Measurements from ENCODE around the gene UVRAG.
A peak's percentile ranks its signal among the peaks of the same experiment; 100 is the strongest.

UVRAG gene

GRCh38 chr11:75768112-75768908 is 46.7 kb upstream of the UVRAG start, which contains the start of gene DGAT2:
Gene DGAT2, plus strand, starts transcription at chr11:75768778. Its CDS starts 214 bp downstream, at chr11:75768992.
- no peak for TF ChIP-seq NFIC (IDR thresholded peaks at IDR 0.05)
- TF ChIP-seq TEAD4 (IDR thresholded peaks at IDR 0.05) = 0 out of 2 replicates have a peak, but pooled peaks have one; percentile 19
- no peak for TF ChIP-seq EGR1 (IDR thresholded peaks at IDR 0.05)
- TF ChIP-seq TAF1 (IDR thresholded peaks at IDR 0.05; ENCODE audit: low read depth) = no peak; the same call in 1 of the 2 replicates
- TF ChIP-seq ZBTB7A (IDR thresholded peaks at IDR 0.05; ENCODE audit: low read depth) = peak; percentile 31
- TF ChIP-seq USF1 (IDR thresholded peaks at IDR 0.05) = peak; percentile 60
- peak; percentile 100 for TF ChIP-seq MAX (IDR thresholded peaks at IDR 0.05)
- TF ChIP-seq TCF12 (IDR thresholded peaks at IDR 0.05; ENCODE audit: low read depth) = peak; percentile 62; the same call in 1 of the 2 replicates
- no peak for TF ChIP-seq CEBPB (IDR thresholded peaks at IDR 0.05)
- TF ChIP-seq EP300 (IDR thresholded peaks at IDR 0.05; ENCODE audit: borderline replicate concordance) = peak; percentile 59; the same call in 1 of the 2 replicates
- TF ChIP-seq REST (IDR thresholded peaks at IDR 0.05; ENCODE audit: low read depth) = no peak
- TF ChIP-seq CREB1 (IDR thresholded peaks at IDR 0.05; ENCODE audit: low read depth) = no peak

- TF ChIP-seq ZBTB7A (IDR thresholded peaks at IDR 0.05; ENCODE audit: low read depth) = no peak
- TF ChIP-seq RAD21 (IDR thresholded peaks at IDR 0.05; ENCODE audit: low read depth) = no peak
- no peak for TF ChIP-seq YY1 (IDR thresholded peaks at IDR 0.05; ENCODE audit: low read depth)
- TF ChIP-seq FOXM1 (IDR thresholded peaks at IDR 0.05; ENCODE audit: borderline replicate concordance, low read depth) = no peak
- no peak for TF ChIP-seq EGR1 (IDR thresholded peaks at IDR 0.05)
Measured at GRCh38 chr11:75768909-75769771, 45.9 kb upstream of the UVRAG start.

- TF ChIP-seq CEBPB (IDR thresholded peaks at IDR 0.05) (no peak), NFIC (IDR thresholded peaks at IDR 0.05) (no peak), YY1 (IDR thresholded peaks at IDR 0.05; ENCODE audit: low read depth) (no peak)
Measured at GRCh38 chr11:75770102-75770501, 44.9 kb upstream of the UVRAG start.

- TF ChIP-seq CREB1 (IDR thresholded peaks at IDR 0.05; ENCODE audit: low read depth) = no peak
- TF ChIP-seq TAF1 (IDR thresholded peaks at IDR 0.05; ENCODE audit: low read depth) = no peak
- no peak for TF ChIP-seq EP300 (IDR thresholded peaks at IDR 0.05; ENCODE audit: borderline replicate concordance)
- TF ChIP-seq MAX (IDR thresholded peaks at IDR 0.05) = no peak
- no peak for TF ChIP-seq ZBTB7A (IDR thresholded peaks at IDR 0.05; ENCODE audit: low read depth)
- no peak for TF ChIP-seq RAD21 (IDR thresholded peaks at IDR 0.05; ENCODE audit: low read depth)
- no peak for TF ChIP-seq USF1 (IDR thresholded peaks at IDR 0.05)
- TF ChIP-seq FOXM1 (IDR thresholded peaks at IDR 0.05; ENCODE audit: borderline replicate concordance, low read depth) = no peak
- TF ChIP-seq EGR1 (IDR thresholded peaks at IDR 0.05) = no peak
- TF ChIP-seq CEBPB (IDR thresholded peaks at IDR 0.05) = no peak
- TF ChIP-seq NFIC (IDR thresholded peaks at IDR 0.05) = no peak
- no peak for TF ChIP-seq YY1 (IDR thresholded peaks at IDR 0.05; ENCODE audit: low read depth)
- TF ChIP-seq TCF12 (IDR thresholded peaks at IDR 0.05; ENCODE audit: low read depth) = no peak
- no peak for TF ChIP-seq TEAD4 (IDR thresholded peaks at IDR 0.05)
- no peak for TF ChIP-seq REST (IDR thresholded peaks at IDR 0.05; ENCODE audit: low read depth)
Measured at GRCh38 chr11:75771646-75772410, 43.2 kb upstream of the UVRAG start.

All from Ishikawa (cell line).